Measurements from ENCODE around the gene PCDHGA11.

- TF ChIP-seq CTCF (IDR thresholded peaks at IDR 0.05; ENCODE audit: insufficient read depth, low read length) (no peak), GABPA (IDR thresholded peaks at IDR 0.05; ENCODE audit: low read depth) (no peak), POLR2AphosphoS5 (IDR thresholded peaks at IDR 0.05; ENCODE audit: low read depth) (no peak), REST (IDR thresholded peaks at IDR 0.05; ENCODE audit: insufficient replicate concordance, low read depth) (no peak), SPI1 (IDR thresholded peaks at IDR 0.05; ENCODE audit: borderline replicate concordance, low read depth) (no peak)
These were observed 1.6 kb upstream of the PCDHGA11 start for GRCh38 chr5:141419074-141419880.

Measured in HL-60 (cell line).